ENCODE results near the gene COL8A1.

GRCh38 chr3:99714575-99714974 is 76.2 kb downstream of the COL8A1 start:
- no peak for TF ChIP-seq CTCF (IDR thresholded peaks at IDR 0.05; ENCODE audit: insufficient read depth, low read depth, low read length)
- no peak for TF ChIP-seq EZH2 (IDR thresholded peaks at IDR 0.05; ENCODE audit: insufficient read depth, low read length)
